Measurements from ENCODE around the gene RPTOR.

Gene RPTOR

GRCh38 chr17:80754846-80755245 lies 210.2 kb downstream of the RPTOR start:
- in situ Hi-C loops (cut with HindIII; ENCODE audit: low pct_ligation_motif_present, low sequenced_read_pairs): no loop called here
- TF ChIP-seq CTCF (IDR thresholded peaks at IDR 0.05; ENCODE audit: low read depth, low read length, missing control alignments): no peak
- Histone ChIP-seq H3K4me3 (ENCODE audit: low read depth, low read length) (no peak overlapping the region), H3K27me3 (replicated peaks) (no peaks in the 10 kb centered on the region), H3K36me3 (replicated peaks) (peaks cover 2% of the 10 kb centered on the region), H3K27ac (no peak overlapping the region)
- no peak for DNase-seq

- Histone ChIP-seq H3K27me3 (replicated peaks) (no peaks in the 10 kb centered on the region), H3K36me3 (replicated peaks) (peaks cover 2% of the 10 kb centered on the region), H3K27ac (no peak overlapping the region), H3K4me3 (ENCODE audit: low read depth, low read length) (no peak overlapping the region)
- peak; percentile 55 for TF ChIP-seq CTCF (IDR thresholded peaks at IDR 0.05; ENCODE audit: low read depth, low read length, missing control alignments)
- DNase-seq: no peak
- in situ Hi-C loops (cut with HindIII; ENCODE audit: low pct_ligation_motif_present, low sequenced_read_pairs): no loop called here
Measured at GRCh38 chr17:80755650-80756405, 211.2 kb downstream of the RPTOR start.

- Histone ChIP-seq H3K36me3 (replicated peaks) (peaks cover 2% of the 10 kb centered on the region), H3K27ac (no peak overlapping the region), H3K4me3 (ENCODE audit: low read depth, low read length) (no peak overlapping the region), H3K27me3 (replicated peaks) (no peaks in the 10 kb centered on the region)
- TF ChIP-seq CTCF (IDR thresholded peaks at IDR 0.05; ENCODE audit: low read depth, low read length, missing control alignments): no peak
- no peak for DNase-seq
- in situ Hi-C loops (cut with HindIII; ENCODE audit: low pct_ligation_motif_present, low sequenced_read_pairs): no loop called here
Measured at GRCh38 chr17:80758481-80759376, 214.1 kb downstream of the RPTOR start.

GRCh38 chr17:80759377-80759673 lies 214.7 kb downstream of the RPTOR start:
- H3K36me3 ChIP-seq (replicated peaks): peaks cover 2% of the 10 kb centered on the region
- in situ Hi-C loops (cut with HindIII; ENCODE audit: low pct_ligation_motif_present, low sequenced_read_pairs): no loop called here
- H3K27me3 ChIP-seq (replicated peaks): no peaks in the 10 kb centered on the region
- DNase-seq: no peak
- no peak overlapping the region for H3K27ac ChIP-seq
- H3K4me3 ChIP-seq (ENCODE audit: low read depth, low read length): no peak overlapping the region
- TF ChIP-seq CTCF (IDR thresholded peaks at IDR 0.05; ENCODE audit: low read depth, low read length, missing control alignments): no peak

- TF ChIP-seq CTCF (IDR thresholded peaks at IDR 0.05; ENCODE audit: low read depth, low read length, missing control alignments): no peak
- no peak overlapping the region for H3K27ac ChIP-seq
- H3K27me3 ChIP-seq (replicated peaks): no peaks in the 10 kb centered on the region
- in situ Hi-C loops (cut with HindIII; ENCODE audit: low pct_ligation_motif_present, low sequenced_read_pairs): no loop called here
- no peaks in the 10 kb centered on the region for H3K36me3 ChIP-seq (replicated peaks)
- no peak overlapping the region for H3K4me3 ChIP-seq (ENCODE audit: low read depth, low read length)
- DNase-seq: no peak
Measured at GRCh38 chr17:80760511-80760911, 215.9 kb downstream of the RPTOR start.
